ENCODE measurements around the gene LRPAP1.
"Not testable (repeated sequence)": the region's sequence is repeated elsewhere in the genome, so short reads cannot be mapped to it uniquely, and the experiment has no call there.

The LRPAP1 gene

GRCh38 chr4:3462790-3463415, 69.3 kb downstream of the LRPAP1 start, which contains the start of gene DOK7:
Gene DOK7, plus strand, starts transcription at chr4:3463306. Its CDS starts 70 bp downstream, at chr4:3463376.
- H3K27me3 ChIP-seq: peaks cover 64% of the 10 kb centered on the region
- no peak within 1 kb of the TSS for H3K4me3 ChIP-seq (ENCODE audit: low read depth in 1 of 2, low read length in 1 of 2)
- TF ChIP-seq CTCF (IDR thresholded peaks at IDR 0.05): no peak
- H3K4me1 ChIP-seq (ENCODE audit: control insufficient read depth in 1 of 2, insufficient read depth in 1 of 2, low read depth in 1 of 2, low read length in 1 of 2): no peaks in the 10 kb centered on the region
- H3K27ac ChIP-seq: no peak within 1 kb of the TSS
- no peaks in the 10 kb centered on the region for H3K9me3 ChIP-seq
- H3K36me3 ChIP-seq: no peaks in the 10 kb centered on the region

- Histone ChIP-seq H3K27me3 (peaks cover 64% of the 10 kb centered on the region), H3K4me1 (ENCODE audit: control insufficient read depth in 1 of 2, insufficient read depth in 1 of 2, low read depth in 1 of 2, low read length in 1 of 2) (no peaks in the 10 kb centered on the region), H3K9me3 (no peaks in the 10 kb centered on the region), H3K36me3 (no peaks in the 10 kb centered on the region), H3K27ac (no peak overlapping the region), H3K4me3 (ENCODE audit: low read depth in 1 of 2, low read length in 1 of 2) (no peak overlapping the region)
- TF ChIP-seq CTCF (IDR thresholded peaks at IDR 0.05): no peak
Measured at GRCh38 chr4:3462321-3462789, 69.9 kb downstream of the LRPAP1 start.

GRCh38 chr4:3461515-3462291, 70.5 kb downstream of the LRPAP1 start:
- Histone ChIP-seq H3K27ac (no peak overlapping the region), H3K27me3 (peaks cover 64% of the 10 kb centered on the region), H3K4me3 (ENCODE audit: low read depth in 1 of 2, low read length in 1 of 2) (no peak overlapping the region), H3K9me3 (no peaks in the 10 kb centered on the region), H3K4me1 (ENCODE audit: control insufficient read depth in 1 of 2, insufficient read depth in 1 of 2, low read depth in 1 of 2, low read length in 1 of 2) (no peaks in the 10 kb centered on the region), H3K36me3 (no peaks in the 10 kb centered on the region)
- TF ChIP-seq CTCF (IDR thresholded peaks at IDR 0.05): no peak

GRCh38 chr4:3460926-3461325, 71.3 kb downstream of the LRPAP1 start:
- H3K9me3 ChIP-seq: no peaks in the 10 kb centered on the region
- H3K4me1 ChIP-seq (ENCODE audit: control insufficient read depth in 1 of 2, insufficient read depth in 1 of 2, low read depth in 1 of 2, low read length in 1 of 2): no peaks in the 10 kb centered on the region
- H3K4me3 ChIP-seq (ENCODE audit: low read depth in 1 of 2, low read length in 1 of 2): no peak overlapping the region
- peaks cover 62% of the 10 kb centered on the region for H3K27me3 ChIP-seq
- no peak overlapping the region for H3K27ac ChIP-seq
- no peaks in the 10 kb centered on the region for H3K36me3 ChIP-seq
- no peak for TF ChIP-seq CTCF (IDR thresholded peaks at IDR 0.05)

GRCh38 chr4:3459156-3459555, 73.1 kb downstream of the LRPAP1 start:
- H3K4me3 ChIP-seq (ENCODE audit: low read depth in 1 of 2, low read length in 1 of 2); H3K36me3 ChIP-seq; H3K4me1 ChIP-seq (ENCODE audit: control insufficient read depth in 1 of 2, insufficient read depth in 1 of 2, low read depth in 1 of 2, low read length in 1 of 2); H3K9me3 ChIP-seq; H3K27ac ChIP-seq: not testable (repeated sequence)
- H3K27me3 ChIP-seq: peaks cover 44% of the 10 kb centered on the region

DNA sequence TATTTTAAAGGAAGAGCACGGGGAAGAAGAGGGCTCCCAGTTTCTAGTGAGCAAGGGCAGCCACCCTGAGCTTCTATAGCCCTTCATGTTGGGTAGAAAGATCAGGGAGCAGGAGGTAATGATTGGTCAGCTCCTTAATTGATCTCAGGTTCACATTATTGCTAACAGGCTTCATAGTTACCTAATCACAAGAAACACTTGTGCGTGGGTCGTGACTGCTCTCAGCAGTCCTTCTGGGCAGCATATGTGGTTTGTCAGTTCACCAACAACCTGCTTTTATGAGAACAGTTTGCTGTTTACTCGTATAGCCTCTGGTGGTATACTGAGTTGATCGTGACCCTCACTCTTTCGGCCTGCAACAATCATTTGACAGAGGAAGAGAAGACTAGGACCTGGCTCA, 73.9 kb downstream of the LRPAP1 start:
- Histone ChIP-seq H3K9me3 (no peaks in the 10 kb centered on the region), H3K4me1 (ENCODE audit: control insufficient read depth in 1 of 2, insufficient read depth in 1 of 2, low read depth in 1 of 2, low read length in 1 of 2) (no peaks in the 10 kb centered on the region), H3K27me3 (peaks cover 36% of the 10 kb centered on the region), H3K36me3 (no peaks in the 10 kb centered on the region), H3K27ac (no peak overlapping the region), H3K4me3 (ENCODE audit: low read depth in 1 of 2, low read length in 1 of 2) (no peak overlapping the region)
- no peak for TF ChIP-seq CTCF (IDR thresholded peaks at IDR 0.05)

DNA sequence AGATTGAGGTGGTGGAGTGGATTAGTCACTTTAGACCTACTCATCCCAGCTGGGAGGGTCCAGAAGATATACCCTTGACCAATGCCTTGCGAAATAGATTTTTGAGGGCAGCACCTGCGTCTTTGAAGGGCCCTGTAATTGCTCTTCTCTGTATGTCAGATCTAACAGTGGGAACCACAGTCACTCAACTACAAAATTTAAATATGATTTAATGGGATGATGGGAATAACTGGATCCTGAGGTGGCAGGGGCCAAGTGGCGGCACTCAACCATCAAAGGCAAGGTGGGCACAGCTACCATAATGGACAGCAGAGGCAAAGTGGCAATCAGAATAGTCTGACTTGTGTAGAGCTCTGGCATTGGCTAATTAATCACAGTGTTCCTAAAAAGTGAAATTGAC, 76.6 kb downstream of the LRPAP1 start:
- not testable (repeated sequence) for H3K9me3 ChIP-seq; H3K4me3 ChIP-seq (ENCODE audit: low read depth in 1 of 2, low read length in 1 of 2); H3K27ac ChIP-seq; H3K4me1 ChIP-seq (ENCODE audit: control insufficient read depth in 1 of 2, insufficient read depth in 1 of 2, low read depth in 1 of 2, low read length in 1 of 2); H3K27me3 ChIP-seq; H3K36me3 ChIP-seq
